ENCODE results near the gene KASH5.

Gene KASH5

GRCh38 chr19:49427855-49428546 lies 40.0 kb downstream of the KASH5 start:
- TF ChIP-seq, protein P1, sequence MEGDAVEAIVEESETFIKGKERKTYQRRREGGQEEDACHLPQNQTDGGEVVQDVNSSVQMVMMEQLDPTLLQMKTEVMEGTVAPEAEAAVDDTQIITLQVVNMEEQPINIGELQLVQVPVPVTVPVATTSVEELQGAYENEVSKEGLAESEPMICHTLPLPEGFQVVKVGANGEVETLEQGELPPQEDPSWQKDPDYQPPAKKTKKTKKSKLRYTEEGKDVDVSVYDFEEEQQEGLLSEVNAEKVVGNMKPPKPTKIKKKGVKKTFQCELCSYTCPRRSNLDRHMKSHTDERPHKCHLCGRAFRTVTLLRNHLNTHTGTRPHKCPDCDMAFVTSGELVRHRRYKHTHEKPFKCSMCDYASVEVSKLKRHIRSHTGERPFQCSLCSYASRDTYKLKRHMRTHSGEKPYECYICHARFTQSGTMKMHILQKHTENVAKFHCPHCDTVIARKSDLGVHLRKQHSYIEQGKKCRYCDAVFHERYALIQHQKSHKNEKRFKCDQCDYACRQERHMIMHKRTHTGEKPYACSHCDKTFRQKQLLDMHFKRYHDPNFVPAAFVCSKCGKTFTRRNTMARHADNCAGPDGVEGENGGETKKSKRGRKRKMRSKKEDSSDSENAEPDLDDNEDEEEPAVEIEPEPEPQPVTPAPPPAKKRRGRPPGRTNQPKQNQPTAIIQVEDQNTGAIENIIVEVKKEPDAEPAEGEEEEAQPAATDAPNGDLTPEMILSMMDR (IDR thresholded peaks at IDR 0.05; ENCODE audit: control extremely low read depth, extremely low read depth, low read depth, missing control alignments), result no peak
- peak; percentile 50 for DNase-seq (ENCODE audit: extremely low spot score)
- CTCF ChIA-PET, result interaction anchor here (1.2 to 2.2 kb wide), 5 partner anchors 10 to 42 kb away, joined by 3 to 7 read pairs (median 4); no protein-coding TSS in a partner anchor
- POLR2A ChIA-PET, result interaction anchor here (0.5 kb wide), 1 partner anchor 24 kb away, joined by 4 read pairs; the partner anchor contains the start of gene PIH1D1

DNA sequence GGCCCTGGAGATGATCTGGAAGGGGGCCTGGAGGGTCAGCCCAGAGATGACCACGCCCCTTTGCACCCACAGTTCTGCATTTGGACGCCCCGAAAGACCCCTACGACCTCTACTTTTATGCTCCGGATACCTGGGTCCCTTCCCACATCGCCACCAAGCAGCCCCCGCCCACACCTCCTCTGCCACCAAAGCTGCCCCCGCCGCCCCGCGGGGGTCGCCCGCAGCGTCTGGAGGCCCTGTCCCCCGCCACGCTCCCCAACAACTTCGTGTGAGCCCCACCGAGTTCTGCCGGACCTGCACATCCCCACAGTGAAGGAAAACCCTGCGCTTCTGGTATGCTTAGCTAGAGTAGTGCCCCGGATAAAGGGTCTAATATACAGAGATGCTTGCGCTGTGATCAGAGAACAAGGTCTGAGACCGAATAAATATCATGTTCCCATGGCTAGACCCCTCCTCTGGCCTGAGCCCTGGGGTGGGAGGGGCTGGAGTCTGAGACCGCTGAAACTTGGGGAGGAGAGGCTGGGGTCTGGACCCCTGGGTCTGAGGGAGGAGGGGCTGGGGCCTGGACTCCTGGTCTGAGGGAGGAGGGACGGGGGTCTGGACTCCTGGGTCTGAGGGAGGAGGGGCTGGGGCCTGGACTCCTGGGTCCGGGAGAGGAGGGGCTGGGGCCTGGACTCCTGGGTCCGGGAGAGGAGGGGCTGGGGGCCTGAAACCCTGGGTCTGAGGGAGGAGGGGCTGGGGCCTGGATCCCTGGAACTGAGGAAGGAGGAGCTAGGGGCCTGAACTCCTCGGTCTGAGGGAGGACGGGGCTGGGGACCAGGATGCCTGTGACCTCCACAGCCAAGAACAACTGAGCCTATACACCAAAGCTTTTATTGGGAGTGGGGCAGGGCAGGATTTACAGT lies 40.8 kb downstream of the KASH5 start:
- POLR2A ChIA-PET, result interaction anchor here (0.5 kb wide), 1 partner anchor 23 kb away, joined by 4 read pairs; the partner anchor contains the start of gene PIH1D1
- no peak for DNase-seq (ENCODE audit: extremely low spot score)
- TF ChIP-seq, protein P1 (IDR thresholded peaks at IDR 0.05; ENCODE audit: control extremely low read depth, extremely low read depth, low read depth, missing control alignments), result no peak
- CTCF ChIA-PET, result interaction anchor here (1.4 to 3.0 kb wide), 4 partner anchors 11 to 42 kb away, joined by 4 to 11 read pairs (median 6); no protein-coding TSS in a partner anchor

- TF ChIP-seq, protein P1 (IDR thresholded peaks at IDR 0.05; ENCODE audit: control extremely low read depth, extremely low read depth, low read depth, missing control alignments), result no peak
- ChIA-PET CTCF (interaction anchor here (0.7 to 3.0 kb wide), 6 partner anchors 12 to 49 kb away, joined by 3 to 11 read pairs (median 4); no protein-coding TSS in a partner anchor), POLR2A (interaction anchor here (0.5 kb wide), 1 partner anchor 72 kb away, joined by 3 read pairs; no protein-coding TSS in a partner anchor)
- DNase-seq (ENCODE audit: extremely low spot score), result no peak
Observed at GRCh38 chr19:49430172-49430677, 42.2 kb downstream of the KASH5 start.

DNA sequence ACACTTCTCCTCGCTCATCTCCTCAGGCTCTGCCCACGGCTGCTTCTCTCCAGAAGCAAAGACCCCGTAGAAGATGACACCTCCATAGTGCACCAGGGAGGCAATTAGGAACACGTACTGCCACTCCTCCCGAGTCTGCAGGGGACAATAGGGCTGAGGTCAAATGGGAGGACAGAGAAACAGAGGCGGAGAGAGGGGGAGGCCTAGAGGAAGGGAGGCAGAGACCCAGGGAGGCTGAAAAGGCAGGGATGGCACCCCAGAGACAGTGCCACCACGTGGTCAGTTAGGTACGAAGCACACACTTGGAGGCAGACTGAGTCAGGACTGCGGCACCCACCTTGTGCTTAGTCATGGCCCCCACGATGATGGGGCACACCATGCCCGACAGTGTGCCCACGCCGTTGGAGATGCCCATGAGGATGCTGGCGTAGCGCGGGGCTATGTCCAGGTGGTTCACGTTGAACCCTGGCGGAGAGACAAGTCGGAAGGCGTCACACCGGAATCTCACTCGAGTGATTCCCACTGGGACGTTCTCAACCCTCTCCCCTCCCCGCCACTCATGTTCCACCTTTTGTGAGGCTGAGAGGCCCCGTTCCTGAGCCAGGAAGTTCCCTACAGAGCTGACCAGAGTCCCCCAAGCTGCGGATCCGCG lies 42.8 kb downstream of the KASH5 start:
- ChIA-PET POLR2A (no interaction called here), CTCF (interaction anchor here (0.8 to 3.0 kb wide), 4 partner anchors 13 to 49 kb away, joined by 3 to 11 read pairs (median 3); no protein-coding TSS in a partner anchor)
- TF ChIP-seq, protein P1 (IDR thresholded peaks at IDR 0.05; ENCODE audit: control extremely low read depth, extremely low read depth, low read depth, missing control alignments), result no peak
- peak; percentile 61 for DNase-seq (ENCODE audit: extremely low spot score)

GRCh38 chr19:49431330-49431749 lies 43.3 kb downstream of the KASH5 start:
- POLR2A ChIA-PET, result no interaction called here
- TF ChIP-seq, protein P1 (IDR thresholded peaks at IDR 0.05; ENCODE audit: control extremely low read depth, extremely low read depth, low read depth, missing control alignments), result no peak
- CTCF ChIA-PET, result interaction anchor here (0.8 to 3.0 kb wide), 2 partner anchors 13 to 28 kb away, joined by 3 to 11 read pairs; no protein-coding TSS in a partner anchor
- DNase-seq (ENCODE audit: extremely low spot score), result peak; percentile 29

All from GM10248 (cell line).